GM21576 (cell line): ENCODE measurements around the gene KLHDC7B.
A peak's percentile ranks its signal among the peaks of the same experiment; 100 is the strongest.
"Not testable (repeated sequence)": the region's sequence is repeated elsewhere in the genome, so short reads cannot be mapped to it uniquely, and the experiment has no call there.

ENCODE experiments used
- ATAC-seq: cut with Tn5 transposase; IDR thresholded peaks from one replicate; pipeline ENCODE4 v1.9.1; 2021; ENCODE audit warnings: mild to moderate bottlenecking, moderate library complexity; ENCODE audit not compliant: unreplicated experiment

KLHDC7B gene

DNA sequence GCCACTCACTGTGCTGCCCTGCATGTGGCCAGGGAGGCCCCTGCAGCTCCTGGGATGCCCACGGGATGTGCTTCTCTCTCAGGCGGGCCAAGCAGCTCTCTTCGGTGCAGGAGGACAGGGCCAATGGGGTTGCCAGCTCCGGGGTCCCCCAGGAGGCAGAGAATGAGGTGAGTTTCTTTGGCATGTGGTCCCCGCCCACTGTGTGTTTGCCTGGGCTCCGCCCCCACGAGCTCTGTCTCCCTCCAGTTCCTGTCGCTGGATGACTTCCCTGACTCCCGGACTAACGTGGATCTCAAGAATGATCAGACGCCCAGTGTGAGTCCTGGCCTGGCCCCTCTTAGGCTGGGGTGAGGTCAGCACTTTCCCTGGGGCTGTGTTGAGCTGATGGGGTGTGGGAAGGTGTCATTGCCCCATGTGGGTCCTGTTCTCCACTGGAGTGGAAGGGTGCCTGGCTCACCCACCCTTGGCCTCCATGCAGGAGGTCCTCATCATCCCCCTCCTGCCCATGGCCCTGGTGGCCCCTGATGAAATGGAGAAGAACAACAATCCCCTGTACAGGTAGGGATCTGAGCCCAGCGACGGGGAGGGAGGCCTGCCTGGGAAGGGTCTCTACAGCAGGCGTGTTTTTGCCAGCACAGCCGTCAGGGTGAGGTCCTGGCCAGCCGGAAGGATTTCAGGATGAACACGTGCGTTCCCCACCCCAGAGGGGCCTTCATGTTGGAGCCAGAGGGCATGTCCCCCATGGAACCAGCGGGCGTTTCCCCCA, 28.0 kb upstream of the KLHDC7B start:
- ATAC-seq, result no peak

DNA sequence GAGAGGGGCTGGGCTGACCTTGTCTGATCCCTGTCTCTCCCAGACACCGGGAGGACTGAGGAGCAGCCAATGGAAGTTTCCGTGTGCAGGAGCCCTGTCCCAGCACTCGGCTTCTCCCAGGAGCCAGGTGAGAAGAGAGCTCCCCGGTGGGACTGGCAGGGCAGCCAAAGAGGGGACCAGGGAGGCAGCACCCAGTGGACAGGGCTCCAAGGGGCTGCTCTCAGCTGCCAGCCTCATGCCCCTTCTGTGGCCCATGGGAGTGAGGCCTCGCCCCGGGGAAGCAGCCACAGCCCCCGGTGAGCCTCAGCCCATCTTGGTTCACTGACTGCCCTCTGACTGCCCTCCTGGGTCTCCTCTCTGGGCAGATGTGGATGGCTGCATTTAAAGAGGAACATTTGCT, 27.1 kb upstream of the KLHDC7B start:
- no peak for ATAC-seq

DNA sequence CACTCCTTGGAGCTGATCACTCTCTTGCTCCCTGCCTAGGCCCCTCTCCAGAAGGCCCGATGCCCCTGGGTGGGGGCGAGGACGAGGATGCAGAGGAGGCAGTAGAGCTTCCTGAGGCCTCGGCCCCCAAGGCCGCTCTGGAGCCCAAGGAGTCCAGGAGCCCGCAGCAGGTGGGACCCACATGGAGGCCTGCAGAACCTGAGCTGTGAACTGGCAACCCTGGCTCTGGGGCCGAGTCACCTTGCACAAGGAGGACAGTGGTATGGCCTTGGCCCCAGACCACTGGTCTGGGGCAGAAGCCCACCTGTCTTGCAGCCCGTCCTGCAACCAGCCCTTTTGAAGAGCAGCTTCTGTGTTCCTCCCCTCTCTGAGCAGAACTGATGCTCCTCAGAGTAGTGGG, 26.5 kb upstream of the KLHDC7B start:
- no peak for ATAC-seq

DNA sequence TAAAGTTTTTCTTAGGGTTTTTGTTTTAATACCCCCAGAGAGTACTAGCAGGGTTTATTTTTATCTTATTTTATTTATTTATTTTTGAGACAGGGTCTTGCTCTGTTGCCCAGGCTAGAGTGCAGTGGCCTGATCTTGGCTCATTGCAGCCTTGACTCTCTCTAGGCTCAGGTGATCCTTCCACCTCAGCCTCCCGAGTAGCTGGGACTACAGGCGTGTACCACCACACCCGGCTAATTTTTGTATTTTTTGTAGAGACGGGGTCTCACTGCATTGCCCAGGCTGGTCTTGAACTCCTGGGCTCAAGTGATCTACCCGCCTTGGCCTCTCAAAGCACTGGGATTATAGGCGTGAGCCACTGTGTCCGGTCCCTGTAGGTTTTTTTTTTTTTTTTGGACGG, 25.5 kb upstream of the KLHDC7B start:
- not testable (repeated sequence) for ATAC-seq

DNA sequence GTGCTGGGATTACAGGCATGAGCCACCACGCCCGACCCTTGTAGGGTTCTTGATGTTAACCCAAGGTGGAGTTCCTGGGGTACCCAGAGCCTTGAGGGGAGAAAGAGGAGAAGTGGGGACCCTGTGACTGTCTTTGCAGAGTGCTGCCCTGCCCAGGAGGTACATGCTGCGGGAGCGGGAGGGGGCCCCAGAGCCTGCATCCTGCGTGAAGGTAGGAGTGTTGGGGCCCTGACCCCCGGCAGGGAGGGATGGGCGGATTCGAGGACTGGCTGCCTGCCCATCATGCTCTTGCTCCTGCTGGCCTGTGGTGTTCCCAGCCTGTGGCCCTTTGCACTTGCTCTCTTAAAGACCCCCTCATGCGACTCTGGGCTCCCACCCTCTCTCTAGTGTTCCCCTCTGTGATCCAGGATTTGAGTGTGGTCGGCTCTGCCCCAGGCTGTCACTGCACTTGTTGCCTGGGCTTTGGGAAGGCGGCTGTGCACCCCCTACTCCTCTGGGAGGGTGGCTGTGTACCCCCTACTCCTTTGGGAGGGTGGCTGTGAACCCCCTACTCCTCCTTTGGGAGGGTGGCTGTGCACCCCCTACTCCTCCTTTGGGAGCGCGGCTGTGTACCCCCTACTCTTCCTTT, 24.8 kb upstream of the KLHDC7B start:
- no peak for ATAC-seq

DNA sequence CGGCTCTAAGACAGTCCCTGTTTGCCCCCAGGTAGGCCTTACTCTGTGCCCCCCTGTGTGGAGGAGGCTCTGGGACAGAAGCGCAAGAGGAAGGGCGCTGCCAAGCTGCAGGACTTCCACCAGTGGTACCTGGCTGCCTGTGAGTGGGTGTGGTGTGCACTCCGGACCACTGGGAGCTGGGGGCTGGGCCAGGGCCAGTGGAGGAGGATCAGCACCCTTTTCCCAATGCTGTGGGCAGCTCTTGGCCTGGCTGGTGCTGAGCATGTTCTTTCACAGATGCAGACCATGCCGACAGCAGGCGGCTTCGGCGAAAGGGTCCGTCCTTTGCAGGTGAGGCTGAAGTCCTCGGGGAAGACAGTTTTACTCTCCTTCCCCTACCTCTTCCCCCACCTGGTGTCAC, 24.0 kb upstream of the KLHDC7B start:
- ATAC-seq, result no peak

DNA sequence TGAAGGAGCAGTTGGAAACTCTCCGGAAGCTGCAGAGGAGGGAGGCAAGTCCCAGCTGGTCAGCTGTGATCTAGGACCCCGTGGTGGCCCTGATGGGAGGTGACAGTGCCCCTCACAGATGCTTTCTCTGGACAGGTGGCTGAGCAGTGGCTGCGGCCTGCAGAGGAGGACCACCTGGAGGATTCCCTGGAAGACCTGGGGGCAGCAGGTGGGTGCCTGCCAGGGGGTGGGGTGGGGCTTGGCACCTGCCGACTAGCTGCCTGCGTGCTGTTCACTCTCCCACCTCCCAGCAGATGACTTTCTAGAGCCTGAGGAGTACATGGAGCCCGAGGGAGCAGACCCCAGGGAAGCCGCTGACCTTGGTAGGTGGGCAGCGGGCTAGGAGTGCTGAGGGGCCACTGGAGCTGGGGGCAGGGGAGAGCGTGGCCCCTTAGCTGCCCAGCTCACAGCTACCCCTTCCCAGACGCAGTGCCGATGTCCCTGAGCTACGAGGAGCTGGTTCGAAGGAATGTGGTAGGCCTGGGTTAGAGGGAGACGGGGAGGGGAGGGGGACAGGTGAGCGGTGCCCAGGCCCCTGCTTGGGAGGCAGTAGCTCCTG, 23.4 kb upstream of the KLHDC7B start:
- ATAC-seq, result no peak

DNA sequence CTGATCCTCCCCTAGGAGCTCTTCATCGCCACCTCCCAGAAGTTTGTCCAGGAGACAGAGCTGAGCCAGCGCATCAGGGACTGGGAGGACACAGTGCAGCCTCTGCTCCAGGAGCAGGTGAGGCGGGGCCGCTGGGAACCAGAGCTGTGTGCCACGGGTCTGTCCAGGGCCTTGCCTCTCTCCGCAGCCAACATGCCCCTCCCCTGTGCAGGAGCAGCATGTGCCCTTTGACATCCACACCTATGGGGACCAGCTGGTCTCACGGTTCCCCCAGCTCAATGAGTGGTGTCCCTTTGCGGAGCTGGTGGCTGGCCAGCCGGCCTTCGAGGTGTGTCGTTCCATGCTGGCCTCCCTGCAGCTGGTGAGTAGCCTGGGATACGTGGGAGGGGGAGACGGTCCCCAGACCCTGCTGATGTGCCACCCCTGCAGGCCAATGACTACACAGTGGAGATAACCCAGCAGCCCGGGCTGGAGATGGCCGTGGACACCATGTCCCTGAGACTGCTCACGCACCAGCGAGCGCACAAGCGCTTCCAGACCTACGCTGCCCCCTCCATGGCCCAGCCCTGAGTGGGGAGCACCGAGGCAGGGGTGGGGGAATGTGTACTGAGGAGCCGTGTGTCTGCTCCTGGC, 22.8 kb upstream of the KLHDC7B start:
- no peak for ATAC-seq

DNA sequence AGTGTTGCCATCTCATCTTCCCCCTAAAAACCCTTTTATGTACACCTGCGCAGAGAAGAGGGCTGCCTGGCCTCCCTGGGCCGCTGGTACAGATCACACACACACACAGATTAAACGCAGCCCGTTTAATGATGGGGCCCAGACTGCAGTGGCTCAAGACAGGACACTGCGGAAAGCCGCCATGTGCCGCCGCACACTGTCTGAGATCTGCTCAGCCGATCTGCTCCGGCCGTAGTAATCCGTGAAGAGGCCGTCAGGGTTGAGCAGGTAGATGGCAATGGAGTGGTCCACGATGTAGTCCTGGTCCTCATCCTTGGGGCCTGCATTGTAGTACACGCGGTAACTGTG, 22.3 kb upstream of the KLHDC7B start:
- no peak for ATAC-seq

DNA sequence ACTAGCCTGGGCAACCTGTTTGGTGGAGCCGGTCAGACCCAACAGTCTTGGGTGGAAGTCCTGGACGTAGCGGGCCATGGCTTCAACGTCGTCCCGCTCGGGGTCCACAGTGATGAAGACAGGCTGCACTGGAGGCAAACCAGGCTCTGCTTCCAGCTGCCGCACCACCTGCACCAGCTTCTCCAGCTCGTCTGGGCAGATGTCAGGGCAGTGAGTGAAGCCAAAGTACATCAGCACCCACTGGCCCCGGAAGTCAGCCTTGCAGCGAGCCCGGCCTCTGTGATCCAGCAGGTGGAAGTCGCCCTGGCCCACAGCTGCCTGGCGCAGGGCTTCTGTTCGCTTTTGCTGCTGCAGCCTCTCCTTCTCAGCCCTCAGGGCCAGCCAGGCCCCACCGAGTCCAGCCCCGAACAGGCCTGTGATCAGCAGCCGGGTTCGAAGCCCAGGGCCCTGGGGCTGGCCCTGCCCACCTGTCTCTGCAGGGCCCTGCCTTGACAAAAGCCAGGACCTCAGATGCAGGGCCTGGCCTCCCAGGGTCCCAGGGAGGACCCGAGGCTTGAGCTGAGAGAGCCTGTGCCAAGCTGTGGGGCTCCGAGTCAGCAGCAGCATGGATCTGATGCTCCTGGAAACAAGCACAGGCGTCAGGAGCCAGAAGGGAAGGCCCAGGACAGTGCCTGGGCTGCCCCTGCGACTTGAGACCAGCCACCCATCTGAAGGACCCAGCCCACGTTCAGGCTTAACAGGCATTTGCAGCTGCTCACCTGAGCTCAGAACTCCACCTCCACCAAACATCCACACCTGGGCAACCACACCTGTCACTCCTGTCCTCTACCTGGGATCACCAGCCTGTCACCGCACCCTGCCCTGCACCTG, 21.7 kb upstream of the KLHDC7B start:
- no peak for ATAC-seq

DNA sequence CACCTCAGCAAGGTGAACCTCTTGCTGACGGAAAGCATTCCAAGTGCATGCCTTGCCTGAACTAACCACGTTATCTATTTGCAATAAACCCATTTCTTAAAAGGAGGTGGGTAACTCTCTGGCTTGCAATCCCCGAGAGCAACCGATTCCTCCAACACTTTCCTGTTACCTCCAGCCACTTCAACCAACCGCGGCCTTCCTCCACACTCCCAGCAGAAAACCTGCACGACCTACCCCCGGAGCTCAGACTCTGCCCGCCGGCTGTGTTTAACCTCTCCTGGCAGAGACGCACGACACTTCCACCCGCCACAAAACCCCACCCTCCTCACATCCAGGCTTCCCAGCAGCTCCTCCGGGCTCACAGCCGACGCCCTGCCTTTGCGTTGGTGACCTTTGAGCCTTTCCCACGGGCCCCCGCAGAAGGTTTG, 21.0 kb upstream of the KLHDC7B start:
- no peak for ATAC-seq

DNA sequence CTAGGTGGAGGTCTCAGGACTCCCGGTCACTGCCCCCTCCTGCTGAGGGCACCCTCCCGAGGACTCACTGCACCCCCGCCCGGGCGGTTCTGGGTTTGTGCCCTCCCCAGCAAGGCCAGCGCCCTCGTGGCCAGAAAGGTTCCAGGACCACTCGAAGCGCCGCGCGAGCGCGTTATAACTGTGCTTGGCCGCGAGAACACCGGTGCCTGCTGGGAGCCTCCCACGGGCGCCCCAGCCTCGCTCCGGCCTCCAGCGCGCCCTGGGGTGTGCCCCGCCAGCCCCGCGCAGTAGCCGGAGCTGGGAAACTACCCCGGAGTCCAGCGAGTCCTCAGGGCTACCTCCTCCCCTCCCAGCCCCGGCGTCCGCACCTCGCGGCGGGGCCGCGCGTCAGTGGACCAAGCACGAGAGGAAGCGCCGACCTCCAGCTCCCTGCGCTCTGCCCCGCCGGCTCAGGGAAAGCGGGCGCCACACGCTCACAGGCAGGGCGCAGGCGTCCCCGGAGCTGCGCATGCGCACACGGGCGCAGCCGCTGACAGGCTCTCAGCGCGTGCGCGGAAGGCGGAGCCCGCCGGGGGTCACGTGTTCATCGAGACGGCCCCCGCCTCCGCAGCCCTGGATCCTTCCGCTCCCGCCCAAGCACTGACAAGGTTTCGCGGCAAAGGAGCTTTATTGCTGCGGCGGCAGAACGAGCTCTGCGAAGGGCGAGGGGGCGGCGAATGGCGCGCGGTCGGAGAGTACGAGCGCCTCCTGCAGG, 20.4 kb upstream of the KLHDC7B start, which contains the start of gene SCO2:
Gene SCO2, minus strand, starts transcription at position 495 of the 754 bp plus-strand sequence. CDS start 1,187 bp downstream, outside the sequence.
- peak; percentile 35 for ATAC-seq

DNA sequence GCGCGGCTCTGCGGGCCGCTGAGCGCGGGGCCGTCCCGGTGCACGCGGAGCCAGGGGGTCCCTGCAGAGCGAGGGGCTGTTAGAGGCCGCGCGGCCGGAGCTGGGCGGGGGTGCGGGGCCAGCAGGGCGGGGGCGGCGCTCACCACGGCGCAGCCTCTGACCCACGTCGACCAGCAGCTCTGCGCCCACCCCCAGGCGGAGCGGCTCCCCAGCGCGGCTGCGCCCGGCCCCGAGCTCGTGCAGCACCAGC, 19.9 kb upstream of the KLHDC7B start:
- ATAC-seq, result peak; percentile 16

DNA sequence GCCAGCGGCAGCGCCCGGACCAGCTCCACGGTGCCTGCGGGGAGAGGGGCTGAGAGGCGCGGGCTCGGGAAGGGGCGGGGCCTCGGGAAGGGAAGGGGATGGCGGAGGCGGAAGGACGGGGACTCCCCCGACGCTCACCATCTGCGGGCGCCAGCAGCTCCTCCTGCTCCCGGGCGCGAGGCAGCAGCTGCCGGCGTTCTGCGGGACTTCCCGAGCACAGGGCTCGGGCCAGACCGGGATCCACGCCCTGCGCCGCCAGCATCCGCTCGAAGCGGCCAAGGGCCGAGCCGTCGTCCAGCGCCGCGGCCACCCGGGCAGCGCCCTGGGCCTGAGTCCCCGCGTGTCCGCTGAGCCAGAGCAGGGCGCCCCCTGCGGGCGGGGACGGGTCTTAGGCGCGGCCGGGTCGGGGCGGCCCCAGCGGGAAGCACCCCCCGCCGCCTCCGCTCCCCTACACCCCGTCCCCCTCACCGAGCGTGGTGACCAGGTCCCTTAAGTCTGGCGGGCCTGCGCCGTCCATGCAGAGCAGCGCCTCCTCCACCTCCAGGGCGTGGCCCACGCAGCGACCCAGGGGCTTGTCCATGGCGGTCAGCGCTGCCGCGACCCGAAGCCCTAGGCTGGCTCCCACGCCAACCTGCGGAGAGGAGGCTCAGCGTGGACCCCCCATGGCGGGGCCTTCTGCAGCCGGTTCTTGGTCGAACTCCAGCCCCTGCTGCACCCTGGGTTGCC, 19.4 kb upstream of the KLHDC7B start:
- ATAC-seq, result peak; percentile 26

DNA sequence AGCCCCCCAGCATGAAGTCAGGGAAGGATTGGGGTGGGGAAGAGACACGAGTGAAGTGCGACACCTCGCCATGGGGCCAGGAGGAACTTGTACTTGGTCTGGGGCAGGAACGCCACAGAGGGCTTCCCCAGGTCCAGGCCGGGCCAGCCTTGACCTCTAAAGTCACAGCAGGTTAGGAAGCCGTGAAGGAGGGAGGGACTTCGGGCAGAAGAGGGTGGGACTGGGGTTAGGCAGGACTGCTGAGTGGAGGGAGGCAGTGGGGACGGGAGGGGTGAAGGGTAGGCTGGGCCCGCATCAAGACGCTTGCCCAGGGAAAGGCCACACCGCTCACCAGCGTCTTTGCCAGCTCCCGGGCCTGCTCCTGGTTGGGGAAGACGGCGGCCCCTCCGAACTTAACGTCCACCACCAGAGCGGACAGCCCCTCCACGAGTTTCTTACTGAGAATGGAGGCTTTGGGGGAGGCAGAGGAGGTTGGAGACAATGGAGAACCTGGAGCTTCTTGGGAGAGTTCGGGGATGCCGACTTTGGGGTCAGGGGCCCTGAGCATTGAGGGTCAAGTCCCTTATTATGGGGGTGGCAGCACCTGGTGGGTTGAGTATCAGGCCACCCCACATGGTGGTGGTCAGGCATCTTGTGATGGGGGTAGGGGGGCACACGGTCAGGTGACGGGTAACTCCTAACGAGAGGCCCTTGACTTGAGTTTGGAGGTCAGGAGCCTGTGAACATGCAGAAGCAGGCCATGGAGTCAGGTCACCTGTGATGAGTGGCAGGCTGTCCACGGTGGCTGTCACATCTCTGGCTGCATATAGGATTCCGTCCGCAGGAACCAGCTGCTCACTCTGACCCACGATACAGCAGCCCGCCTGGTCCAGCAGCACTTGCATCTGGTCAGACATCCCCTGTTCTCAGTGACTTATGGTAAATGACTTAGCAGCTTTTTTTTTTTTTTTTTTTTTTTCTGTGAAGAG, 18.6 kb upstream of the KLHDC7B start:
- no peak for ATAC-seq

DNA sequence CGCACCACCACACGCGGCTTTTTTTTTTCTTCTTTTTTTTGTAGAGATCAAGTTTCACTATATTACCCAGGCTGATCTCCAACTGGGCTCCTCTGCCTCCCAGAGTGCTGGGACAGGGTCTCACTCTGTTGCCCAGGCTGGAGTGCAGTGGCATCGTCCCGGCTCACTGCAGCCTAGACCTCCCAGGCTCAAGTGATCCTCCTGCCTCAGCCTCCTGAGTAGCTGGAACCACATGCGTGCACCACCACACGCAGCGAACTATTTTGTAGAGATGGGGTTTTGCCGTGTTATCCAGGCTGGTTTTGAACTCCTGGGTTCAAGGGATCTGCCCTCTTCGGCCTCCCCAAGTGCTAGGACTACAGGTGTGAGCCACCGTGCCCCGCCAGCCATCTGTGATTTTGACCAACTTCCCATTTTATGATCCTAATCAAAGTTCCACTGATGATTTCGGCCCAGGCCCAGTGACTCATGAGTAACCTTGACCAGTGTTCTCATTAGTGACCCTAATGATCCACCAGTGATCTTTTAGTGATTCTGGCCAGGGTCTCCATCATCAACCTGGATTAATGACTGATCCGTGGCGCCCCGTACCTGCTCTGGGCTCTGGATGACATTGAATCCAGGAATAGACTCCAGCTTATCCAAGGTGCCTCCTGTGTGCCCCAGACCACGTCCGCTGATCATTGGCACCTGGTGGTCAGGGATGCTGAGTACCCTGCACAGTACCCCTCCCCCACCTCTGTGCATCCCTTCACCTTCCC, 17.6 kb upstream of the KLHDC7B start:
- no peak for ATAC-seq

DNA sequence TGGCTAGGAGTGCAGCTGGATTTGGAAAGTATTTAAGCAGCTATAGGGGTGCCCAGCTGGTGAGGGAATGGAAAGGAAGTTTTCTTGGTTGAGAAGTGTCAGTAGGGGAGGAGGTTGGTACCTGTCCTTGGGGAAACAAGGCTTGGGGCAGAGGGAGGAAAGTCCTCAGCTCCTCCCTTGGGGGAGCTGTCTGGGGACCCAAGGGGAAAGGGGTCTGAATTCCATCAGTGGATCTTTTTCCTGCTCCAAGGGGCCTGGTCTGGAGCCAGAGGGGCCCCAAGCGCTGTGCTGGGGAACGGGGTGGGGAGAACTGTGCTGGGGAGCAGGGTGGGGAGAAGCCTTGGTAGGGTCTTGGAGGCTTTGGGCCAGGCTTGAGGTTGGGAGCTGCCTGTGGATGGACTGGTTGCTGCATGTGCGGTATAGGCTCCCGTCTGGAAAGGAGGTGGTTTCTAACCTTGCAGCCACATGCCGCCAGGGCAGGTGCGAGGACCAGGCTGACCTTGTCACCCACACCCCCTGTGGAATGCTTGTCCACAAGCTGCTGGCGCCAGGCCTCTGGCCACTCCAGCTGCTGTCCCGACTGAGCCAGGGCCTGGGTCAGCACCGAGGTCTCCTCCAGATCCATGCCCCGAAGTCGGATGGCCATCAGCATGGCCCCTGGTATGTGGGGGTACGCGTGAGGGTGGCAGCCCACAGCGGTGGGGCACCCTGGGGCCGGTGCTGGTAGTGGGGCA, 16.9 kb upstream of the KLHDC7B start:
- no peak for ATAC-seq
